ENCODE measurements around the gene STK38.

The STK38 gene

DNA sequence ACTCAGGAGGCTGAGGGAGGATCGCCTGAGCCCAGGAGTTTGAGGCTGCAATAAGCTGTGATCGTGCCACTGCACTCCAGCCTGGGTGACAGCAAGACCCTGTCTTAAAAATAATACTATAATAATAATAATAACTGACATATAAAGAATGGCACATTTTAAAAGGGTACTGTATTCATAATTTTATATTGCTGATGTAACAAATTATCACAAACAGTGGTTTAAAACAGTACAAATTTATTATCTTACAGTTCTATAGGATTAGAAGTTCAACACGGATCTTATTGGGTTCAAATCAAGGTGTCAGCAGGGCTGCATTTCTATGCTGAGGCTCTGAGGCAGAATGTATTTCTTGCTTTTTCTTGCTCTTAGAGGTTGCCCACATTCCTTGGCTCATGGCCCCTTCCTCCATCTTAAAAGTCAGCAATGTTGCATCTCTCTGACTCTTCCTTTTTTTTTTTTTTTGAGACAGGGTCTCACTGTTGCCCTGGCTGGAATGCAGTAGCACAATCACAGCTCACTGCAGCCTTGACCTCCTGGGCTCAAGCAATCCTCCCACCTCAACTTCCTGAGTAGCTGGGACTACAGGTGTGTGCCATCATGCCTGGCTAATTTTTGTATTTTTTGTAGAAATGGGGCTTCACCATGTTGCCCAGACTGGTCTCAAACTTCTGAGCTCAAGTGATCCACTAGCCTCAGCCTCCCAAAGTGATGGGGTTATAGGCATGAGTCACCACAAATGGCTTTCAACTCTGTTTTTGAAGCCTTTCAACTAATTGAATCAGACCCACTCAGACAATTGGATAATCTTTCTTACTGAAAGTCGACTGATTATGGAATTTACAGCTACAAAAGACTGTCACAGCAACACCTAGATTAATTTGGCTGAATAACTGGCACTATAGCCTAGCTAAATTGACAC is 24.1 kb upstream of the STK38 start:
- no peaks in the 10 kb centered on the region for H3K36me3 ChIP-seq (ENCODE audit: insufficient read depth, low read length)
- no peak overlapping the region for H3K27ac ChIP-seq
- H3K9me3 ChIP-seq (ENCODE audit: low read depth, low read length), result no peaks in the 10 kb centered on the region
- no peak for DNase-seq (ENCODE audit: low read depth, low spot score)
- no peak overlapping the region for H3K9ac ChIP-seq (ENCODE audit: insufficient read length)
- H3K4me3 ChIP-seq, result no peak overlapping the region
- TF ChIP-seq POLR2AphosphoS5 (IDR thresholded peaks at IDR 0.05; ENCODE audit: borderline replicate concordance, low read depth, low read length) (no peak), EZH2 (IDR thresholded peaks at IDR 0.05) (no peak), FOXP2 (optimal IDR thresholded peaks at IDR 0.05; ENCODE audit: control extremely low read depth, extremely low read length, insufficient read depth) (no peak)

DNA sequence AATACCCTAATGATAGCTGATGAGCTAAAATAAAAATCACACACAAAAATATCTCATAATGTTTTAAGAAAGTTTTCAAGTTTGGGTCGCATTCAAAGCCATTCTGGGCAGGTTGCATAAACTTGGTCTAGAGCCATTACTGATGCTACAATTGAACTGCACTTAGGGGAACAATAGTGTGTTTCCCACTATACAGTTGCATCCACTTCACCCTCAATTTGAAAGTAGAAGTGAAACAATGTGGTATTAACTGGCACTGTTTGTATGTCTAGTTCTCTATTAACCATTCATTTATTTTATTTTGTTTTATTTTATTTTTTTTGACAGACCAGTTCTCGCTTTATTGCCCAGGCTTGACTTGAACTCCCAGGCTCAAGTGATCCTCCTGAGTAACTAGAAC is 23.0 kb upstream of the STK38 start:
- no peak overlapping the region for H3K27ac ChIP-seq
- TF ChIP-seq EZH2 (IDR thresholded peaks at IDR 0.05) (no peak), FOXP2 (optimal IDR thresholded peaks at IDR 0.05; ENCODE audit: control extremely low read depth, extremely low read length, insufficient read depth) (no peak), POLR2AphosphoS5 (IDR thresholded peaks at IDR 0.05; ENCODE audit: borderline replicate concordance, low read depth, low read length) (no peak)
- H3K4me3 ChIP-seq, result no peak overlapping the region
- no peaks in the 10 kb centered on the region for H3K36me3 ChIP-seq (ENCODE audit: insufficient read depth, low read length)
- H3K9me3 ChIP-seq (ENCODE audit: low read depth, low read length), result no peaks in the 10 kb centered on the region
- no peak overlapping the region for H3K9ac ChIP-seq (ENCODE audit: insufficient read length)
- no peak for DNase-seq (ENCODE audit: low read depth, low spot score)

DNA sequence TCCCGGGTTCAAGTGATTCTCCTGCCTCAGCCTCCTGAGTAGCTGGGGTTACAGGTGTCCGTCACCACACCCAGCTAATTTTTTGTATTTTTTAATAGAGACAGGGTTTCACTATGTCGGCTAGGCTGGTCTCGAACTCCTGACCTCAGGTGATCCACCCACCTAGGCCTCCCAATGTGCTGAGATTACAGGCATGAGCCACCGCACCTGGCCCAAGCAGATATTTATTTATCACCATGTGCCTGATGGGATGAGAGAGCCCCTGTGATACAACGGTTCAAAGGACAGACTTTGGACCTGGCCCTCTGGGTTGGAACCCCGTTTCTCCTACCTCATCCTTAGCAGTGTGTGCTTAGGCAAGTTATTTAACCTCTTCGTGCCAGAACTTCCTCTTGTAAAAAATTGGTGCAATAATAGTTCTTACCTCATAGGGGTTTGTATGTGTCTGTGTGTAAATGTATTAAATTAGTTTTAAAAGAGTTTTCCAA is 19.2 kb upstream of the STK38 start:
- no peaks in the 10 kb centered on the region for H3K9me3 ChIP-seq (ENCODE audit: low read depth, low read length)
- no peak overlapping the region for H3K27ac ChIP-seq
- H3K4me3 ChIP-seq, result no peak overlapping the region
- TF ChIP-seq EZH2 (IDR thresholded peaks at IDR 0.05) (no peak), FOXP2 (optimal IDR thresholded peaks at IDR 0.05; ENCODE audit: control extremely low read depth, extremely low read length, insufficient read depth) (no peak), POLR2AphosphoS5 (IDR thresholded peaks at IDR 0.05; ENCODE audit: borderline replicate concordance, low read depth, low read length) (no peak)
- H3K9ac ChIP-seq (ENCODE audit: insufficient read length), result no peak overlapping the region
- DNase-seq (ENCODE audit: low read depth, low spot score), result no peak
- no peaks in the 10 kb centered on the region for H3K36me3 ChIP-seq (ENCODE audit: insufficient read depth, low read length)

DNA sequence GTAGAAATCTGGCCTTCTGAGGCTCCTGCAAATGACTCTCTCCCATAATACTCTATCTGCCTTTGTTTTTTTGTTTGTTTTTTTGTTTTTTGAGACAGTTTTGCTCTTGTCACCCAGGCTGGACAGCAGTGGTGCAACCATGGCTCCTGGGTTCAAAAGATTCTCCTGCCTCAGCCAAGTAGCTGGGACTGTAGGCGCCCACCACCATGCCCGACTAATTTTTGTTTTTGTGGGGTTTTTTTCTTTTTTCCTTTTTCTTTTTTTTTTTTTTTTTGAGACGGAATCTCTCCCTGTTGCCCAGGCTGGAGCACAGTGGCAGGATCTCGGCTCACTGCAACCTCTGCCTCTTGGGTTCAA is 16.6 kb upstream of the STK38 start:
- no peaks in the 10 kb centered on the region for H3K9me3 ChIP-seq (ENCODE audit: low read depth, low read length)
- no peaks in the 10 kb centered on the region for H3K36me3 ChIP-seq (ENCODE audit: insufficient read depth, low read length)
- TF ChIP-seq FOXP2 (optimal IDR thresholded peaks at IDR 0.05; ENCODE audit: control extremely low read depth, extremely low read length, insufficient read depth) (no peak), POLR2AphosphoS5 (IDR thresholded peaks at IDR 0.05; ENCODE audit: borderline replicate concordance, low read depth, low read length) (no peak), EZH2 (IDR thresholded peaks at IDR 0.05) (no peak)
- H3K27ac ChIP-seq, result no peak overlapping the region
- no peak overlapping the region for H3K4me3 ChIP-seq
- no peak for DNase-seq (ENCODE audit: low read depth, low spot score)
- H3K9ac ChIP-seq (ENCODE audit: insufficient read length), result no peak overlapping the region

DNA sequence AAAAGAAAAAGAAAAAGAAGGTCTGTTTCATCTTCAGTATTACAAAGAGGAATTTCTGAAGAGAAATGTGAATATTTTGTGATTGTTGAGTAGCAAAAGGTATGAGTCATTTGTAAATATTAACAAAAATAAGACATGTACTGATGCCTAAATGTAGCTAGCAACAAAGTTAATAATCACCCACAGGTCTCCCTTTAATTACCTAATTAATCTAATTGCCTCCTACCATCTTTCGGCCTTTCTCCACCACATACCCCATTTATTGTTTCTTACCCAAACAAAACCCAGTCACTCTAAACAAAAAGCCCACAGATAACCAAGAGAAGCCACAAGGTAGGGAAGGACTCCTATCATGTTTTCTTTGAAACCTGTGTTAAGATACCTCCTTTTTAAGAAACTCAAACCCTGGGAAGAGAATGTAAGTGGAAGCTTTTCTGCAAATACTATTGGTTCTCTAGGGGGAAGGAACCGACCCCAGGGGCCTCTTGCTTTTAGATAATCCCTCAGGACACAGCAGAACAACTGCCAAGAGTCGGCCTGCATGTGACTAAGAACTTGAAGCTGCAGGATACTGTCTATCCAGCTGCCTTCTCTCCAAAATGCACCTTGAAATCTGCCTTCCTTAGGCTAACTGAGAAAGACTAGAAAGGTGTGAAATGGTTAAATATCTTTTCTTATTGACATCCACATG is 16.1 kb upstream of the STK38 start:
- DNase-seq (ENCODE audit: low read depth, low spot score), result no peak
- TF ChIP-seq FOXP2 (optimal IDR thresholded peaks at IDR 0.05; ENCODE audit: control extremely low read depth, extremely low read length, insufficient read depth) (no peak), EZH2 (IDR thresholded peaks at IDR 0.05) (no peak), POLR2AphosphoS5 (IDR thresholded peaks at IDR 0.05; ENCODE audit: borderline replicate concordance, low read depth, low read length) (no peak)
- Histone ChIP-seq H3K9me3 (ENCODE audit: low read depth, low read length) (no peaks in the 10 kb centered on the region), H3K27ac (no peak overlapping the region), H3K9ac (ENCODE audit: insufficient read length) (no peak overlapping the region), H3K36me3 (ENCODE audit: insufficient read depth, low read length) (no peaks in the 10 kb centered on the region), H3K4me3 (no peak overlapping the region)

DNA sequence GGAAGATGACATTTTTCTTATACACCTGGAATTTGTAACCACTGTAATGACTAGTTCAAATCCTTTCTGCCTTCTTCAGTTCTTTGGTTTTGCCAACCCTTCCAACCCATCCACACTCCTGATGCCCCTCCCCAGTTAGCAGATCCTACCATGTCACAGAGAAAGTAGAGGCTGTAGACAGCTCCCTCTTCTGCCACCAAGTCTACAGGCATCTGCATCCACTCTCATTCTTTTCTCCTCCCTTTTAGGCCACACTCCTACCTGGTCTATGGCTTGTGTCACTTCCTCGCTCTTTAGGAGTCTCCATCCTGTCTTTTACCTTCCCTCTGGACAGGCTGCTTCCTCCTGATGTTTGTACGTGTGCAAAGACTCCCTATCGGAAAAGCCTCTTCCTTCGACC is 13.5 kb upstream of the STK38 start:
- no peaks in the 10 kb centered on the region for H3K9me3 ChIP-seq (ENCODE audit: low read depth, low read length)
- H3K4me3 ChIP-seq, result no peak overlapping the region
- DNase-seq (ENCODE audit: low read depth, low spot score), result no peak
- H3K9ac ChIP-seq (ENCODE audit: insufficient read length), result no peak overlapping the region
- H3K27ac ChIP-seq, result no peak overlapping the region
- TF ChIP-seq EZH2 (IDR thresholded peaks at IDR 0.05) (no peak), POLR2AphosphoS5 (IDR thresholded peaks at IDR 0.05; ENCODE audit: borderline replicate concordance, low read depth, low read length) (no peak), FOXP2 (optimal IDR thresholded peaks at IDR 0.05; ENCODE audit: control extremely low read depth, extremely low read length, insufficient read depth) (no peak)
- no peaks in the 10 kb centered on the region for H3K36me3 ChIP-seq (ENCODE audit: insufficient read depth, low read length)

DNA sequence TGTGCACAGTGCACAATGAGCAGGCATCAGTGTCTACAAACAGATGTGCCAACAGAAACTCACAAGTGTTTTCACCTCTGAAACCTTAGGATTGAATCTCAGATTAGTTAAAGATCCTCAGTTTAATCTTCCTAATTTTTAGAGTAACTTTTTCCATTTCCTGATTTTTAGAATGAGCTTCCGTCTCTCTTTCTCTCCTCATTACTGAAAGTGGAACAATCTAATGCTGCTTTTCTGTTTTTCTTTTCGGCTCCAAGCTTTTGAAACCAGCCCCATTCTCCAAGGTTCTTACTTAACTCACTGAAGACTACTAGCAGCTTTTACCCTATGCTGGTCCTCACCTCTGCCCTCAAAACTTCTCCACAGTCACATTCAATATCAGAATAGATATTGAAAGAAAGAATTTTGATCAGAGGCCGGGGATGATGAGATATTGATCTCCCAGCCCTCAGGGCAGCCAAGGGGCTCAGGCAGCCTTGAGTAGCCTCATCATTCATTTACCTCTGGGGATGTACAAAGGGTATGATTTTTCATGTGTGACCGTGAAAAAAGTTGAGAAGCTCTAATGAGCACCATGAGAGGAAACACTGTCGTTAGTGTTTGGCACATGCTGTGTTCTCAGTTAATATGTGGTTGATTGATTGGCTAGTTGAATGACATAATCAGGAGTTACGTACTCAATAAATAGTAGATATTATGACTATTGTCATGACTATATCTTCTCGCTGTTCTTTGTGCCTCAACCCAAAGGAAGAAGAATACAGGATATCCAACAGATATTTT is 11.9 kb upstream of the STK38 start:
- Histone ChIP-seq H3K9ac (ENCODE audit: insufficient read length) (no peak overlapping the region), H3K36me3 (ENCODE audit: insufficient read depth, low read length) (no peaks in the 10 kb centered on the region), H3K9me3 (ENCODE audit: low read depth, low read length) (no peaks in the 10 kb centered on the region), H3K4me3 (no peak overlapping the region), H3K27ac (no peak overlapping the region)
- TF ChIP-seq FOXP2 (optimal IDR thresholded peaks at IDR 0.05; ENCODE audit: control extremely low read depth, extremely low read length, insufficient read depth), result no peak
- no peak for TF ChIP-seq EZH2 (IDR thresholded peaks at IDR 0.05)
- no peak for TF ChIP-seq POLR2AphosphoS5 (IDR thresholded peaks at IDR 0.05; ENCODE audit: borderline replicate concordance, low read depth, low read length)
- DNase-seq (ENCODE audit: low read depth, low spot score), result no peak

DNA sequence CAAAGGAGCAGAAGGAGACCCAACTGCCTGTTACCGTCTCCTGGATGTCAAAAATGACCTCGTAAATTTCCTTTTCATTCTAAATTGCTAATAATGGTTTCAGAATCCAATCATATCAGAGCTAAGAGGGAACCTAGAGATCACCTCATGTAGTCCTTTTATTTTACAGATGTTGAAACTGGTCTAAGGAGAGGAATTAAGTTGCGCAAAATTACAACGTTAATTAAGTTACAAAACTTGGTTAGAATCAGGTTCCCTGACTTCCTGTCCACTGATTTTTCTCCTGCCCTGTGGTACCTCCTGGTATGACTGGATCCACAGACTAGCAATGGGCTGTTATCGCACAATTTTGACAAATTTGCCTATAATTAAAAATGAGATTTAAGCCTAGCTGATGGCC is 9.0 kb upstream of the STK38 start:
- Histone ChIP-seq H3K4me3 (no peak overlapping the region), H3K9ac (ENCODE audit: insufficient read length) (no peak overlapping the region), H3K9me3 (ENCODE audit: low read depth, low read length) (no peaks in the 10 kb centered on the region), H3K36me3 (ENCODE audit: insufficient read depth, low read length) (no peaks in the 10 kb centered on the region), H3K27ac (no peak overlapping the region)
- no peak for TF ChIP-seq EZH2 (IDR thresholded peaks at IDR 0.05)
- TF ChIP-seq FOXP2 (optimal IDR thresholded peaks at IDR 0.05; ENCODE audit: control extremely low read depth, extremely low read length, insufficient read depth), result no peak
- TF ChIP-seq POLR2AphosphoS5 (IDR thresholded peaks at IDR 0.05; ENCODE audit: borderline replicate concordance, low read depth, low read length), result no peak
- no peak for DNase-seq (ENCODE audit: low read depth, low spot score)
